ENCODE results near the gene CCP110. TPM values are rescaled to one million over a fixed set of nuclear protein-coding genes. Genes with fewer than 3 reads are reported as not detected.

Gene CCP110
- total and polyA plus RNA-seq, 2 experiments from 2014 or later = 10.7 to 20.9 TPM

DNA sequence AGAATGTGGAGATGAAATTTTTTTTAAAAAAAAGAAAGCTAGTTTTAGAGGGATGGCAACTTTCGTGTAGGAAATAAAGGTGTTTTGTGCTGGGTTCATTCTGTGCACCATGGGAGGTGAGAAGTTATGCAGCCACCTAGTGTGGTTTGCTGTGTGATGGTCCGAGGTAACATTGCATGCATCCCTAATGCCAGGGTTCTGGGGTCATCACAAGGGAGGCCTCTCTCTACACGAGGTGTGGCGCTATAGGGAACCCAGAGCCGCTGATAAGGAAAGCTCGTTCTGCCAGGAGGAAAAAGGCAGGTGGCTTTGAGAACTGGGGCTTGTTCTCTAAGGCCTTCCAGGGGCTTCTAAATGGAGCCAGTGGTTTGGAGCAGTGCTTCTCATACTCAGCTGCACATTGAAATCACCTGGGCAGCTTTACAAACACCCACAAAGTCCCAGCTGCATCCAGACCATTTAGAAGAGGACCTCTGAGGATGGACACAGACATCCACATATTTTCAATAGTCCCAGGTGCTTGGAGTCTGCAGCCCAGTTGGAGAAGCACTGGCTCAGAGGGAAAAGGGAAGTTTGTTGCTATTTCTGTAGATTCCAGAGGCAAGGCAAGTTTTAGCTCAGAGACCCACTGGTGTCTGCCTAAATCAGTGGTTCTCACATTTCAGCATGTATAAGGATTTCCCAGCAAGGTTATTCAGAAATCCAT, 75.2 kb downstream of the CCP110 start:
- peak; percentile 11 for DNase-seq (ENCODE audit: low spot score)
- TF ChIP-seq STAT1 (IDR thresholded peaks at IDR 0.05; ENCODE audit: unreplicated experiment) (no peak), NANOG (IDR thresholded peaks at IDR 0.05; ENCODE audit: borderline replicate concordance) (no peak), EZH2 (IDR thresholded peaks at IDR 0.05; ENCODE audit: low read depth, unreplicated experiment) (no peak), JUNB (IDR thresholded peaks at IDR 0.05; ENCODE audit: unreplicated experiment) (no peak)
- TF ChIP-seq, protein P1, sequence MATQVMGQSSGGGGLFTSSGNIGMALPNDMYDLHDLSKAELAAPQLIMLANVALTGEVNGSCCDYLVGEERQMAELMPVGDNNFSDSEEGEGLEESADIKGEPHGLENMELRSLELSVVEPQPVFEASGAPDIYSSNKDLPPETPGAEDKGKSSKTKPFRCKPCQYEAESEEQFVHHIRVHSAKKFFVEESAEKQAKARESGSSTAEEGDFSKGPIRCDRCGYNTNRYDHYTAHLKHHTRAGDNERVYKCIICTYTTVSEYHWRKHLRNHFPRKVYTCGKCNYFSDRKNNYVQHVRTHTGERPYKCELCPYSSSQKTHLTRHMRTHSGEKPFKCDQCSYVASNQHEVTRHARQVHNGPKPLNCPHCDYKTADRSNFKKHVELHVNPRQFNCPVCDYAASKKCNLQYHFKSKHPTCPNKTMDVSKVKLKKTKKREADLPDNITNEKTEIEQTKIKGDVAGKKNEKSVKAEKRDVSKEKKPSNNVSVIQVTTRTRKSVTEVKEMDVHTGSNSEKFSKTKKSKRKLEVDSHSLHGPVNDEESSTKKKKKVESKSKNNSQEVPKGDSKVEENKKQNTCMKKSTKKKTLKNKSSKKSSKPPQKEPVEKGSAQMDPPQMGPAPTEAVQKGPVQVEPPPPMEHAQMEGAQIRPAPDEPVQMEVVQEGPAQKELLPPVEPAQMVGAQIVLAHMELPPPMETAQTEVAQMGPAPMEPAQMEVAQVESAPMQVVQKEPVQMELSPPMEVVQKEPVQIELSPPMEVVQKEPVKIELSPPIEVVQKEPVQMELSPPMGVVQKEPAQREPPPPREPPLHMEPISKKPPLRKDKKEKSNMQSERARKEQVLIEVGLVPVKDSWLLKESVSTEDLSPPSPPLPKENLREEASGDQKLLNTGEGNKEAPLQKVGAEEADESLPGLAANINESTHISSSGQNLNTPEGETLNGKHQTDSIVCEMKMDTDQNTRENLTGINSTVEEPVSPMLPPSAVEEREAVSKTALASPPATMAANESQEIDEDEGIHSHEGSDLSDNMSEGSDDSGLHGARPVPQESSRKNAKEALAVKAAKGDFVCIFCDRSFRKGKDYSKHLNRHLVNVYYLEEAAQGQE (IDR thresholded peaks at IDR 0.05; ENCODE audit: unreplicated experiment) = no peak
- Histone ChIP-seq H2AFZ (no peak overlapping the region), H3K4me1 (ENCODE audit: insufficient read depth) (no peaks in the 10 kb centered on the region; the same call in 1 of the 2 replicates), H4K20me1 (replicated peaks; ENCODE audit: insufficient read depth) (no peaks in the 10 kb centered on the region; the same call in 1 of the 2 replicates), H3F3A (replicated peaks; ENCODE audit: low read depth) (no peaks in the 10 kb centered on the region), H3K4me2 (no peak overlapping the region), H3K4me3 (no peak overlapping the region), H3K79me2 (replicated peaks; ENCODE audit: insufficient read depth) (0 out of 2 replicates have a peak, but pooled peaks cover 3% of the 10 kb centered on the region), H3K9me2 (ENCODE audit: insufficient read depth) (no peaks in the 10 kb centered on the region), H3K27ac (ENCODE audit: low read depth) (no peak overlapping the region), H3K27me3 (ENCODE audit: insufficient read depth) (no peaks in the 10 kb centered on the region), H3K36me3 (ENCODE audit: insufficient read depth) (no peaks in the 10 kb centered on the region)
- H3K27me3 Mint-ChIP-seq (ENCODE audit: insufficient read depth, low read depth, poor library complexity) = peaks cover 7% of the 10 kb centered on the region
- ATAC-seq = peak; percentile 72
- H3K4me1 Mint-ChIP-seq = peaks cover 21% of the 10 kb centered on the region
- H3K36me3 Mint-ChIP-seq (ENCODE audit: low read depth) = peaks cover 27% of the 10 kb centered on the region
- H3K27ac Mint-ChIP-seq = no peak overlapping the region
- H3K9me3 Mint-ChIP-seq = no peaks in the 10 kb centered on the region
- H3K4me3 Mint-ChIP-seq = no peak overlapping the region

DNA sequence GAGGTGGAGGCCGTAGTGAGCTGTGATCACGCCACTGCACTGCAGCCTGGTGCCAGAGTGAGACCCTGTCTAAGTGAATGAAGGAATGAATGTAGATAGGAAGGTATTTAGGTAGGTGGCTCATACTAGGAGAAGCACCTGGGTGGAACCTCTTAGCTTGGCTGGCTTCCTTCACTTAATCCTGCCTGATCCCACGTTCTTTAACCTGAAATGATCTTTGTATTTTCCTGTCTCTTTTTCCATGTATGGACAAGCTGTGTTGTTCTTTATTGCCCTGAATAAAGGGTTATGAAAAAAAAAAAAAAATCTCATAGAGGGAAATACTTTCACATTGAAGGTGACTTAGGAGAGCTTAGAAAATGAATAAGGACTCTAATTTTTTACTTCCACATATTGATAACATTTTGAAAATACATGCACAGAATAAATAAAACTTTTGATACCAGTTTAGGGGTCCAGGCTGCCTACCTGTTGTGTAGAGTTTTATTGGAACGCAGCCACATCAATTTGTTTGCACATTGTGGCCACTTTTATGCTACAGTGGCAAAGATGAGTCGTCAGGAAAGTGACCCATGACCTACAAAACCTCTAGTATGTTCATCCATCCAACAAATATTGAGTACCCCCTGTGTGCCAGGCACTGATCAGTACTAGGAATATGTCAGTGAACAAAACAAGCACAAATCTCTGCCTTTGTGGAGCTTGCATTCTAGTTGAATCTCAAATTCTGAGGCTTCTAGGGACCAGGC, 76.4 kb downstream of the CCP110 start:
- ATAC-seq = no peak
- H3K4me3 Mint-ChIP-seq = no peak overlapping the region
- 0 out of 2 replicates have a peak, but pooled peaks cover 3% of the 10 kb centered on the region for H3K79me2 ChIP-seq (replicated peaks; ENCODE audit: insufficient read depth)
- TF ChIP-seq EZH2phosphoT487 (IDR thresholded peaks at IDR 0.05; ENCODE audit: unreplicated experiment) (no peak), JUNB (IDR thresholded peaks at IDR 0.05; ENCODE audit: unreplicated experiment) (no peak), POLR2AphosphoS5 (IDR thresholded peaks at IDR 0.05; ENCODE audit: low read depth) (no peak), NANOG (IDR thresholded peaks at IDR 0.05; ENCODE audit: borderline replicate concordance) (no peak)
- TF ChIP-seq, protein P2, sequence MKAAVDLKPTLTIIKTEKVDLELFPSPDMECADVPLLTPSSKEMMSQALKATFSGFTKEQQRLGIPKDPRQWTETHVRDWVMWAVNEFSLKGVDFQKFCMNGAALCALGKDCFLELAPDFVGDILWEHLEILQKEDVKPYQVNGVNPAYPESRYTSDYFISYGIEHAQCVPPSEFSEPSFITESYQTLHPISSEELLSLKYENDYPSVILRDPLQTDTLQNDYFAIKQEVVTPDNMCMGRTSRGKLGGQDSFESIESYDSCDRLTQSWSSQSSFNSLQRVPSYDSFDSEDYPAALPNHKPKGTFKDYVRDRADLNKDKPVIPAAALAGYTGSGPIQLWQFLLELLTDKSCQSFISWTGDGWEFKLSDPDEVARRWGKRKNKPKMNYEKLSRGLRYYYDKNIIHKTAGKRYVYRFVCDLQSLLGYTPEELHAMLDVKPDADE (IDR thresholded peaks at IDR 0.05) = no peak
- TF ChIP-seq, protein P3, sequence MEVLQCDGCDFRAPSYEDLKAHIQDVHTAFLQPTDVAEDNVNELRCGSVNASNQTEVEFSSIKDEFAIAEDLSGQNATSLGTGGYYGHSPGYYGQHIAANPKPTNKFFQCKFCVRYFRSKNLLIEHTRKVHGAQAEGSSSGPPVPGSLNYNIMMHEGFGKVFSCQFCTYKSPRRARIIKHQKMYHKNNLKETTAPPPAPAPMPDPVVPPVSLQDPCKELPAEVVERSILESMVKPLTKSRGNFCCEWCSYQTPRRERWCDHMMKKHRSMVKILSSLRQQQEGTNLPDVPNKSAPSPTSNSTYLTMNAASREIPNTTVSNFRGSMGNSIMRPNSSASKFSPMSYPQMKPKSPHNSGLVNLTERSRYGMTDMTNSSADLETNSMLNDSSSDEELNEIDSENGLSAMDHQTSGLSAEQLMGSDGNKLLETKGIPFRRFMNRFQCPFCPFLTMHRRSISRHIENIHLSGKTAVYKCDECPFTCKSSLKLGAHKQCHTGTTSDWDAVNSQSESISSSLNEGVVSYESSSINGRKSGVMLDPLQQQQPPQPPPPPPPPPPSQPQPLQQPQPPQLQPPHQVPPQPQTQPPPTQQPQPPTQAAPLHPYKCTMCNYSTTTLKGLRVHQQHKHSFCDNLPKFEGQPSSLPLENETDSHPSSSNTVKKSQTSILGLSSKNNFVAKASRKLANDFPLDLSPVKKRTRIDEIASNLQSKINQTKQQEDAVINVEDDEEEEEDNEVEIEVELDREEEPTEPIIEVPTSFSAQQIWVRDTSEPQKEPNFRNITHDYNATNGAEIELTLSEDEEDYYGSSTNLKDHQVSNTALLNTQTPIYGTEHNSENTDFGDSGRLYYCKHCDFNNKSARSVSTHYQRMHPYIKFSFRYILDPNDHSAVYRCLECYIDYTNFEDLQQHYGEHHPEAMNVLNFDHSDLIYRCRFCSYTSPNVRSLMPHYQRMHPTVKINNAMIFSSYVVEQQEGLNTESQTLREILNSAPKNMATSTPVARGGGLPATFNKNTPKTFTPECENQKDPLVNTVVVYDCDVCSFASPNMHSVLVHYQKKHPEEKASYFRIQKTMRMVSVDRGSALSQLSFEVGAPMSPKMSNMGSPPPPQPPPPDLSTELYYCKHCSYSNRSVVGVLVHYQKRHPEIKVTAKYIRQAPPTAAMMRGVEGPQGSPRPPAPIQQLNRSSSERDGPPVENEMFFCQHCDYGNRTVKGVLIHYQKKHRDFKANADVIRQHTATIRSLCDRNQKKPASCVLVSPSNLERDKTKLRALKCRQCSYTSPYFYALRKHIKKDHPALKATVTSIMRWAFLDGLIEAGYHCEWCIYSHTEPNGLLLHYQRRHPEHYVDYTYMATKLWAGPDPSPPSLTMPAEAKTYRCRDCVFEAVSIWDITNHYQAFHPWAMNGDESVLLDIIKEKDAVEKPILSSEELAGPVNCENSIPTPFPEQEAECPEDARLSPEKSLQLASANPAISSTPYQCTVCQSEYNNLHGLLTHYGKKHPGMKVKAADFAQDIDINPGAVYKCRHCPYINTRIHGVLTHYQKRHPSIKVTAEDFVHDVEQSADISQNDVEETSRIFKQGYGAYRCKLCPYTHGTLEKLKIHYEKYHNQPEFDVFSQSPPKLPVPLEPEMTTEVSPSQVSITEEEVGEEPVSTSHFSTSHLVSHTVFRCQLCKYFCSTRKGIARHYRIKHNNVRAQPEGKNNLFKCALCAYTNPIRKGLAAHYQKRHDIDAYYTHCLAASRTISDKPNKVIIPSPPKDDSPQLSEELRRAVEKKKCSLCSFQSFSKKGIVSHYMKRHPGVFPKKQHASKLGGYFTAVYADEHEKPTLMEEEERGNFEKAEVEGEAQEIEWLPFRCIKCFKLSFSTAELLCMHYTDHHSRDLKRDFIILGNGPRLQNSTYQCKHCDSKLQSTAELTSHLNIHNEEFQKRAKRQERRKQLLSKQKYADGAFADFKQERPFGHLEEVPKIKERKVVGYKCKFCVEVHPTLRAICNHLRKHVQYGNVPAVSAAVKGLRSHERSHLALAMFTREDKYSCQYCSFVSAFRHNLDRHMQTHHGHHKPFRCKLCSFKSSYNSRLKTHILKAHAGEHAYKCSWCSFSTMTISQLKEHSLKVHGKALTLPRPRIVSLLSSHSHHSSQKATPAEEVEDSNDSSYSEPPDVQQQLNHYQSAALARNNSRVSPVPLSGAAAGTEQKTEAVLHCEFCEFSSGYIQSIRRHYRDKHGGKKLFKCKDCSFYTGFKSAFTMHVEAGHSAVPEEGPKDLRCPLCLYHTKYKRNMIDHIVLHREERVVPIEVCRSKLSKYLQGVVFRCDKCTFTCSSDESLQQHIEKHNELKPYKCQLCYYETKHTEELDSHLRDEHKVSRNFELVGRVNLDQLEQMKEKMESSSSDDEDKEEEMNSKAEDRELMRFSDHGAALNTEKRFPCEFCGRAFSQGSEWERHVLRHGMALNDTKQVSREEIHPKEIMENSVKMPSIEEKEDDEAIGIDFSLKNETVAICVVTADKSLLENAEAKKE (CRISPR knock-in tag; IDR thresholded peaks at IDR 0.05) = no peak

More for the DNA sequence above, 76.4 kb downstream of the CCP110 start:
- no peak overlapping the region for H3K27ac Mint-ChIP-seq
- no peak overlapping the region for H3K4me3 ChIP-seq
- H3K9me3 Mint-ChIP-seq = no peaks in the 10 kb centered on the region
- peaks cover 14% of the 10 kb centered on the region for H3K4me1 Mint-ChIP-seq
- H3F3A ChIP-seq (replicated peaks; ENCODE audit: low read depth) = no peaks in the 10 kb centered on the region
- no peak for DNase-seq (ENCODE audit: low spot score)
- no peaks in the 10 kb centered on the region; the same call in 1 of the 2 replicates for H4K20me1 ChIP-seq (replicated peaks; ENCODE audit: insufficient read depth)
- no peak overlapping the region for H3K4me2 ChIP-seq
- no peaks in the 10 kb centered on the region for H3K9me2 ChIP-seq (ENCODE audit: insufficient read depth)
- H3K36me3 Mint-ChIP-seq (ENCODE audit: low read depth) = peaks cover 28% of the 10 kb centered on the region
- H2AFZ ChIP-seq = no peak overlapping the region
- no peaks in the 10 kb centered on the region; the same call in 1 of the 2 replicates for H3K4me1 ChIP-seq (ENCODE audit: insufficient read depth)
- H3K27me3 ChIP-seq (ENCODE audit: insufficient read depth) = no peaks in the 10 kb centered on the region
- no peaks in the 10 kb centered on the region for H3K36me3 ChIP-seq (ENCODE audit: insufficient read depth)
- H3K27ac ChIP-seq (ENCODE audit: low read depth) = no peak overlapping the region
- peaks cover 2% of the 10 kb centered on the region for H3K27me3 Mint-ChIP-seq (ENCODE audit: insufficient read depth, low read depth, poor library complexity)

Measured in GM23338 (cell line).